Hepatocyte (in vitro differentiated cells): ENCODE data around the gene SLC35G4. TPM values are rescaled to one million over a fixed set of nuclear protein-coding genes. Genes with fewer than 3 reads are reported as not detected.

Source experiments
- DNase-seq: peaks from one replicate; pipeline ENCODE4 v3.0.0-alpha.2; 2016; ENCODE audit warnings: low spot score
- H2AFZ ChIP-seq: fragments of 200-600 bp; sonication (generic); 2 replicates; pipeline ENCODE4 v1.6.0; 2016; ENCODE audit warnings: antibody characterized with exemption, mild to moderate bottlenecking
- H3K27ac ChIP-seq: fragments of 200-600 bp; sonication (generic); 2 replicates; pipeline ENCODE4 v1.5.1; 2016; ENCODE audit warnings: mild to moderate bottlenecking
- H3K27me3 ChIP-seq: fragments of 200-600 bp; sonication (generic); 2 replicates; pipeline ENCODE4 v1.6.1; 2016
- H3K36me3 ChIP-seq: fragments of 200-600 bp; sonication (generic); replicated peaks from 2 replicates; pipeline ENCODE4 v1.5.1; 2016; ENCODE audit warnings: low read depth; ENCODE audit not compliant: insufficient read depth
- H3K4me1 ChIP-seq: fragments of 200-600 bp; sonication (generic); 2 replicates; pipeline ENCODE4 v1.5.1; 2016; ENCODE audit warnings: mild to moderate bottlenecking, moderate library complexity; ENCODE audit not compliant: insufficient read depth
- H3K4me2 ChIP-seq: fragments of 200-600 bp; sonication (generic); 2 replicates; pipeline ENCODE4 v1.6.0; 2016
- H3K4me3 ChIP-seq: fragments of 200-600 bp; sonication (generic); 2 replicates; pipeline ENCODE4 v1.5.1; 2016; ENCODE audit warnings: mild to moderate bottlenecking
- H3K79me2 ChIP-seq: fragments of 200-600 bp; sonication (generic); 2 replicates; pipeline ENCODE4 v1.6.0; 2017; ENCODE audit warnings: mild to moderate bottlenecking
- H3K9me2 ChIP-seq: fragments of 200-600 bp; sonication (generic); replicated peaks from 2 replicates; pipeline ENCODE4 v1.6.0; 2017; ENCODE audit warnings: mild to moderate bottlenecking; ENCODE audit not compliant: insufficient read depth
- H3K9me3 ChIP-seq: fragments of 200-600 bp; sonication (generic); 2 replicates; pipeline ENCODE4 v1.5.1; 2016; ENCODE audit warnings: low read depth, mild to moderate bottlenecking
- H4K20me1 ChIP-seq: fragments of 200-600 bp; sonication (generic); 2 replicates; pipeline ENCODE4 v1.6.0; 2016; ENCODE audit warnings: mild to moderate bottlenecking; ENCODE audit not compliant: insufficient read depth, poor library complexity, severe bottlenecking
- CTCF ChIP-seq: fragments of 200-600 bp; sonication (generic); IDR thresholded peaks from 2 replicates; pipeline ENCODE4 v1.5.1; 2016; ENCODE audit warnings: antibody characterized with exemption, mild to moderate bottlenecking; ENCODE audit not compliant: poor library complexity
- EZH2 ChIP-seq: fragments of 200-600 bp; sonication (generic); IDR thresholded peaks from 2 replicates; pipeline ENCODE4 v1.6.1; 2016; ENCODE audit warnings: antibody characterized with exemption, mild to moderate bottlenecking, borderline replicate concordance
- EZH2phosphoT487 ChIP-seq: fragments of 200-600 bp; sonication (generic); IDR thresholded peaks from one replicate; pipeline ENCODE4 v1.6.1; 2018; ENCODE audit warnings: antibody characterized with exemption, mild to moderate bottlenecking, low read depth, moderate library complexity; ENCODE audit not compliant: unreplicated experiment, severe bottlenecking
- WGBS: methylation state at CpG from one replicate; pipeline ENCODE4 v1.1.6; 2016; ENCODE audit warnings: low lambda C conversion rate; ENCODE audit errors: missing lambda C conversion rate; 5-methylcytosine and 5-hydroxymethylcytosine counted together
- polyA plus RNA-seq: library from polyadenylated mRNA; unstranded; fragments of >200 nt; fragmentation: Nextera tagmentation; extraction: Ambion mirVana; gene quantifications from 2 replicates; pipeline ENCODE4 v1.2.1, GENCODE V29; 2016
- total RNA-seq: library from RNA; depleted of rRNA; stranded (reverse); fragments of >200 nt; gene quantifications from 2 replicates; pipeline ENCODE4 v1.2.3, GENCODE V29; 2014

The SLC35G4 gene
- total and polyA plus RNA-seq, 2 experiments from 2014 or later = not detected

GRCh38 chr18:11653521-11653920 lies 44.1 kb downstream of the SLC35G4 start:
- Histone ChIP-seq H3K27me3 (peaks cover 5% of the 10 kb centered on the region), H4K20me1 (no peaks in the 10 kb centered on the region), H3K9me2 (no peaks in the 10 kb centered on the region), H3K79me2 (no peaks in the 10 kb centered on the region), H3K4me3 (no peak overlapping the region), H3K27ac (no peak overlapping the region), H2AFZ (no peak overlapping the region), H3K9me3 (no peaks in the 10 kb centered on the region), H3K4me2 (no peak overlapping the region), H3K4me1 (no peaks in the 10 kb centered on the region), H3K36me3 (no peaks in the 10 kb centered on the region)
- TF ChIP-seq CTCF (no peak), EZH2phosphoT487 (no peak), EZH2 (no peak)
- WGBS = 91% methylated on average over 10 of the region's 10 CpGs
- DNase-seq = no peak

- peak overlapping the region; percentile 63 for H3K4me2 ChIP-seq
- H4K20me1 ChIP-seq = no peaks in the 10 kb centered on the region
- no peaks in the 10 kb centered on the region for H3K79me2 ChIP-seq
- no peaks in the 10 kb centered on the region for H3K9me2 ChIP-seq
- H3K27ac ChIP-seq = no peak overlapping the region
- no peaks in the 10 kb centered on the region for H3K36me3 ChIP-seq
- WGBS = 39% methylated on average over 32 of the region's 32 CpGs
- no peaks in the 10 kb centered on the region for H3K4me1 ChIP-seq
- TF ChIP-seq EZH2 = no peak
- peak; percentile 90 for TF ChIP-seq CTCF
- H3K27me3 ChIP-seq = peaks cover 5% of the 10 kb centered on the region
- DNase-seq = peak; percentile 75
- no peaks in the 10 kb centered on the region for H3K9me3 ChIP-seq
- no peak overlapping the region for H3K4me3 ChIP-seq
- no peak overlapping the region for H2AFZ ChIP-seq
Observed at GRCh38 chr18:11654736-11655605, 45.6 kb downstream of the SLC35G4 start.

- Histone ChIP-seq H3K36me3 (no peaks in the 10 kb centered on the region), H3K79me2 (no peaks in the 10 kb centered on the region), H3K4me1 (no peaks in the 10 kb centered on the region), H4K20me1 (no peaks in the 10 kb centered on the region), H2AFZ (no peak overlapping the region), H3K4me2 (peak overlapping the region; percentile 63), H3K27ac (no peak overlapping the region), H3K4me3 (no peak overlapping the region), H3K9me3 (no peaks in the 10 kb centered on the region), H3K27me3 (peaks cover 5% of the 10 kb centered on the region), H3K9me2 (no peaks in the 10 kb centered on the region)
- no peak for TF ChIP-seq EZH2
- TF ChIP-seq CTCF = no peak
- TF ChIP-seq EZH2phosphoT487 = no peak
- 21% methylated on average over 5 of the region's 5 CpGs for WGBS
- no peak for DNase-seq
Observed at GRCh38 chr18:11655606-11655932, 46.2 kb downstream of the SLC35G4 start.
